Neutrophil (primary cell): Measurements from ENCODE around the gene MPLKIP.
A peak's percentile ranks its signal among the peaks of the same experiment; 100 is the strongest.
"Not testable (repeated sequence)": the region's sequence is repeated elsewhere in the genome, so short reads cannot be mapped to it uniquely, and the experiment has no call there.

Experiments used
- H3K27ac ChIP-seq: fragments of 200-600 bp; sonication (generic); 2 replicates; pipeline ENCODE4 v1.5.1; 2016; ENCODE audit warnings: mild to moderate bottlenecking, moderate library complexity
- H3K27me3 ChIP-seq: fragments of 200-600 bp; sonication (generic); 2 replicates; pipeline ENCODE4 v1.6.0; 2016; ENCODE audit warnings: mild to moderate bottlenecking
- H3K36me3 ChIP-seq: fragments of 200-600 bp; sonication (generic); 2 replicates; pipeline ENCODE4 v1.5.1; 2017
- H3K4me1 ChIP-seq, 2 experiments: fragments of 200-600 bp in 1 of 2; sonication (generic) in 1 of 2; 1 replicate in 1 of 2; 2 replicates in 1 of 2; pipeline versions ENCODE4 v1.5.1 to v1.6.1; 2013 to 2016; ENCODE audit warnings: low read depth in 1 of 2, low read length in 1 of 2, mild to moderate bottlenecking in 1 of 2, moderate library complexity in 1 of 2; ENCODE audit not compliant: control insufficient read depth in 1 of 2, insufficient read depth in 1 of 2
- H3K4me3 ChIP-seq, 2 experiments: fragments of 200-600 bp in 1 of 2; sonication (generic) in 1 of 2; 1 replicate in 1 of 2; 2 replicates in 1 of 2; pipeline ENCODE4 v1.5.1; 2013 to 2016; ENCODE audit warnings: low read depth in 1 of 2, low read length in 1 of 2, mild to moderate bottlenecking in 1 of 2, moderate library complexity in 1 of 2
- H3K9me3 ChIP-seq: fragments of 200-600 bp; sonication (generic); 2 replicates; pipeline ENCODE4 v1.5.1; 2016
- CTCF ChIP-seq: fragments of 200-600 bp; sonication (generic); IDR thresholded peaks from 2 replicates; pipeline ENCODE4 v1.5.1; 2016; ENCODE audit warnings: antibody characterized with exemption

Gene MPLKIP

GRCh38 chr7:40133561-40134427 lies 628 bp downstream of the MPLKIP start:
- H3K4me3 ChIP-seq: peak overlapping the region; percentile 63 to 82
- peak overlapping the region; percentile 80 for H3K27ac ChIP-seq
- no peaks in the 10 kb centered on the region for H3K36me3 ChIP-seq
- no peak for TF ChIP-seq CTCF
- peaks cover 35% of the 10 kb centered on the region for H3K27me3 ChIP-seq
- H3K9me3 ChIP-seq: no peaks in the 10 kb centered on the region
- peaks cover 14 to 20% of the 10 kb centered on the region in 2 experiments for H3K4me1 ChIP-seq

DNA sequence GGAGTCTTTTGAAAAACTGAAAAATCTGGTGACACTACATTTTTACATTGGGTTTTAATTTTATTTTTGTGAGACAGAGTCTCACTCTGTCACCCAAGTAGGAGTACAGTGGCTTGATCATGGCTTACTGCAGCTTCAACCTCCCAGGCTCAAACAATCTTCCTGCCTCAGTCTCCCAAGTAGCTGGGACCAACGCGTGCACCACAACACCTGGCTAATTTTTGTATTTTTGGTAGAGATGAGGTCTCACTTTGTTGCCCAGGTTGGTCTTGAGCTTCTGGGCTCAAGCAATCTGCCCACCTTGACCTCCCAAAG lies 11.5 kb downstream of the MPLKIP start:
- H3K4me1 ChIP-seq: no peaks in the 10 kb centered on the region
- TF ChIP-seq CTCF: no peak
- no peaks in the 10 kb centered on the region for H3K9me3 ChIP-seq
- H3K27me3 ChIP-seq: no peaks in the 10 kb centered on the region
- H3K4me3 ChIP-seq: no peak overlapping the region
- H3K36me3 ChIP-seq: no peaks in the 10 kb centered on the region
- no peak overlapping the region for H3K27ac ChIP-seq

- not testable (repeated sequence) for H3K4me1 ChIP-seq, H3K36me3 ChIP-seq, H3K4me3 ChIP-seq, H3K27me3 ChIP-seq, H3K27ac ChIP-seq, H3K9me3 ChIP-seq
Measured at GRCh38 chr7:40122100-40122939, 12.1 kb downstream of the MPLKIP start.

DNA sequence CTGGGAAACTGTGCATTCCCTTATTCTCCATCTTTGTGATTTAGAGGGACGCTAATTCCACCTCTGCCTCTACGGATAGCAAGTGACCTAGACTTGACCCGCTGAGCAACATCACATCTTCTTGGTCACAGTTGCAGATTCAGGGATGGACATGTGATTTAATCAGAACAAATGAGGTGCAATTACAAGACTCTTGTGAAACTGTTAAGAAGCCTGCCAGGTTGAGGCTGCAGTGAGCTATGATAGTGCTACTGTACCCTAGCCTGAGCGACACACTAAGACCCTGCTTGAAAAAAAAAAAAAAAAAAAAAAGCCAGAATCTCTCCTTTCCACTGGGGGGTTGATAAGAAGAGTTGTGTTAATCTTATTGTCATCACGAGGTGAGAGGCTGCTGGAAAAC lies 14.4 kb downstream of the MPLKIP start:
- no peaks in the 10 kb centered on the region for H3K9me3 ChIP-seq
- no peak for TF ChIP-seq CTCF

DNA sequence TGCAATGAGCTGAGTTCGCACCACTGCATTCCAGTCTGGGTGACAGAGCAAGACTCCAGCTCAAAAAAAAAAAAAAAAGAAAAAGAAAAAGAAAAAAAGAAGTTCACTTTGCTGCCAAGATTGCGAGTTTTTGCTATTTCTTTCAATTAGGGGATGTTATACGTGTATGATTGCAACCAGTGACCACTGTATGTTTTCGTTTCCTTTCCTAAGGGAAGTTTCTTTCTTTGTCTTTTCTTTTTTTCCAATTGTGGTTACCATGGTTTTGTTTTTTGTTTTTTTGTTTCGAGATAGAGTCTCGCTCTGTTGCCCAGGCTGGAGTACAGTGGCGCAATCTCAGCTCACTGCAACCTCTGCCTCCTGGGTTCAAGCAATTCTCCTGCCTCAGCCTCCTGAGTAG lies 16.2 kb downstream of the MPLKIP start:
- H3K36me3 ChIP-seq, H3K27me3 ChIP-seq, H3K27ac ChIP-seq, H3K4me3 ChIP-seq, H3K9me3 ChIP-seq, H3K4me1 ChIP-seq: not testable (repeated sequence)

More for the DNA sequence above, 14.4 kb downstream of the MPLKIP start:
- H3K36me3 ChIP-seq: no peaks in the 10 kb centered on the region
- H3K4me3 ChIP-seq: no peak overlapping the region
- H3K27ac ChIP-seq: no peak overlapping the region
- H3K4me1 ChIP-seq: no peaks in the 10 kb centered on the region
- H3K27me3 ChIP-seq: no peaks in the 10 kb centered on the region

DNA sequence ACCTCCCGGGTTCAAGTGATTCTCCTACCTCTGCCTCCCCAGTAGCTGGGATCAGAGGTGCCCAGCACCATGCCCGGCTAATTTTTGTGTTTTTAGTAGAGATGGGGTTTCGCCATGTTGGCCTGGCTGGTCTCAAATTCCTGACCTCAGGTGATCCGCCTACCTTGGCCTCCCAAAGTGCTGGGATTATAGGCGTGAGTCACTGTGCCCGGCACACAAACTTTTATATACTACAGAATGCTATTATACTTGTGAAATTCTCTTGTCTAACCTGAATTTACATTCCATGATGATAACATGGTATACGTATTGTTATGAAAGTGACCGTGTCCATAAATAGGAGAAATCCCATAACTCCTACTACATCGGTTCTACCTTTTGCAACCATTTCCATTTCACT lies 17.2 kb downstream of the MPLKIP start:
- H3K27ac ChIP-seq, H3K9me3 ChIP-seq, H3K4me1 ChIP-seq, H3K36me3 ChIP-seq, H3K4me3 ChIP-seq, H3K27me3 ChIP-seq: not testable (repeated sequence)

GRCh38 chr7:40115936-40116335 lies 18.5 kb downstream of the MPLKIP start:
- Histone ChIP-seq H3K36me3 (no peaks in the 10 kb centered on the region), H3K27ac (no peak overlapping the region), H3K4me1 (no peaks in the 10 kb centered on the region), H3K27me3 (no peaks in the 10 kb centered on the region), H3K9me3 (no peaks in the 10 kb centered on the region), H3K4me3 (no peak overlapping the region)
- no peak for TF ChIP-seq CTCF
